ENCODE results near the gene MAGEA2B.
"Not testable (repeated sequence)": the region's sequence is repeated elsewhere in the genome, so short reads cannot be mapped to it uniquely, and the experiment has no call there.

Gene MAGEA2B

DNA sequence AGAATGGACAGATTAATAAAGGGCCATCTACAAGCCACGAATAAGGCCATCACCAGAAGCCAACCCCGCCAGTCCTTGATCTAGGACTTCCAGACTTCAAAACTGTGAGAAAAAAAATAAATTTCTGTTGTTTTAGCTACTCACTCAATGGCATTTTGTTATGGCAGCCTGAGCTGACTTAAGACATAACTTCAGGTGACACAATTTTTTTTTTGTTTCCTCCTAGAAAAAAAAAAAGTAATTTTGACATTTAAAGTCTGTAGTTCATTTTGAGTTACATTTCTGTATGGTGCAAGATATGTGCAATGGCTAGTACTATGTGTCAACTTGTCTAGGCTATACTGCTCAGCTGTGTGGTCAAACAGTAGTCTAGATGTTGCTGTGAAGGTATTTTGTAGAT, 44.5 kb downstream of the MAGEA2B start, which contains the start of gene CSAG3:
TSS of gene CSAG3 (plus strand) at position 301 of the 400 bp plus-strand sequence.
- DNase-seq (ENCODE audit: low spot score) = not testable (repeated sequence)

DNA sequence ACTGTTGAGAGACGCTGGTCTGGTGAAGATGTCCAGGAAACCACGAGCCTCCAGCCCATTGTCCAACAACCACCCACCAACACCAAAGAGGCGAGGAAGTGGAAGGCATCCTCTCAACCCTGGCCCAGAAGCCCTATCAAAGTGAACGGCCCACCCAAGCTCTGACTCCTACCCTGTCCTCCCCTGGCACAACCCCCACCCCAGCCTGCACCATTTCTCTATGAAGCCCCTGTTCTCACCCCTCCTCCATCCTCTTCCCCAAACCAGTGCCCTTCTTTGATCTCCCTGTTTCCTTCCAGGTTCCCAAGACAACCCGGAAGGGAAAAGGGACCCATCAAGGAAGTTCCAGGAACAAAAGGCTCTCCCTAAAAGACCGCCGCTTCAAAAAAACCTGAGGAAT, 45.1 kb downstream of the MAGEA2B start:
- not testable (repeated sequence) for DNase-seq (ENCODE audit: low spot score)

DNA sequence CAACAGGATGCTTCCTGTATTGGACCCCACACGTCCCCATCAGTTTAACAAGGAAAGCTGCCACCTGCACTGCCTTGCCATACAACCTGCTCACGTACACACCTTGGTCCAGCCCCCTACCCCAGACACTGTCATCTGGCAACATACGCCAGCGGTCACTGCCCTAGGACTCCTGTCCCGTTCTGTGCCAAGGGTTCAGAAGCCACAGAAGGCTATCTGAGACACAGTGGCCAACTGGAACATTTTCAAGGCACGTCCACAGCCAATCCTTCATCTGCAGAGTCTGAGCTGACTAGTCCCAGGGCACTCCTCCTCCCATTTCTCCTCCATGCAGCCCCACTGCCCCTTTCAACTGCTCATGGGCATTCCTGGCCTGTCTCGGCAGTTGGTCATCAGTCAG, 47.2 kb downstream of the MAGEA2B start:
- not testable (repeated sequence) for DNase-seq (ENCODE audit: low spot score)

DNA sequence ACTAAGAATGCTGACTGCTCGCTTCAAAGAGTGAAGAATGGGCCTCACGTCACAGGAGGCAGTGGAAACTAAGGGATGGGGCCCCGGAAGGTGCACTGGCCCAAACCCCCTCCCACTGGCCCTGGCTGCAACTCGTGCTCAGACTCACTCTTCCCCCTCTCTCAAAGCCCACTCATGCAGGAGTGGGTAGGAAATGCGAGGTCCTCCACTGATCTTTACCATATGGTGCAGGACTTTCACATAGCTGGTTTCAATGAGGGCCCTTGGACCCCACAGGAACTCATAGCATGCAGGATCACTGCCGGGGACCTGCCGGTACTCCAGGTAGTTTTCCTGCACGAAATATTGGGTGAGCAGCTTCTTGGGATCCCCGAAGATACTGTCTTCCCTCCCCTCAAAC, 52.1 kb downstream of the MAGEA2B start:
- DNase-seq (ENCODE audit: low spot score) = not testable (repeated sequence)

Data from left forelimb (tissue), 1 donor.